T-helper 1 cell treated with Interleukin-12 subunit alpha and Interleukin-12 subunit beta and Interleukin-4 antibody, amounts not matched to agents 30 ng/mL and 1 ng/mL, for 36 hours (primary cell): ENCODE results near the gene TMEM11. TPM values are rescaled to one million over a fixed set of nuclear protein-coding genes. Genes with fewer than 3 reads are reported as not detected.

Source experiments
- intact Hi-C: fragments of 100-400 bp; cut with micrococcal nuclease; formaldehyde crosslinking; loops from one replicate; pipeline ENCODE4 v1.15.1; 2024
- total RNA-seq: library from RNA; stranded (reverse); gene quantifications from 2 replicates; pipeline ENCODE4 v1.2.3, GENCODE V29; 2022

Gene TMEM11
- total RNA-seq, 1 donor from 2014 or later = 21.4 TPM

DNA sequence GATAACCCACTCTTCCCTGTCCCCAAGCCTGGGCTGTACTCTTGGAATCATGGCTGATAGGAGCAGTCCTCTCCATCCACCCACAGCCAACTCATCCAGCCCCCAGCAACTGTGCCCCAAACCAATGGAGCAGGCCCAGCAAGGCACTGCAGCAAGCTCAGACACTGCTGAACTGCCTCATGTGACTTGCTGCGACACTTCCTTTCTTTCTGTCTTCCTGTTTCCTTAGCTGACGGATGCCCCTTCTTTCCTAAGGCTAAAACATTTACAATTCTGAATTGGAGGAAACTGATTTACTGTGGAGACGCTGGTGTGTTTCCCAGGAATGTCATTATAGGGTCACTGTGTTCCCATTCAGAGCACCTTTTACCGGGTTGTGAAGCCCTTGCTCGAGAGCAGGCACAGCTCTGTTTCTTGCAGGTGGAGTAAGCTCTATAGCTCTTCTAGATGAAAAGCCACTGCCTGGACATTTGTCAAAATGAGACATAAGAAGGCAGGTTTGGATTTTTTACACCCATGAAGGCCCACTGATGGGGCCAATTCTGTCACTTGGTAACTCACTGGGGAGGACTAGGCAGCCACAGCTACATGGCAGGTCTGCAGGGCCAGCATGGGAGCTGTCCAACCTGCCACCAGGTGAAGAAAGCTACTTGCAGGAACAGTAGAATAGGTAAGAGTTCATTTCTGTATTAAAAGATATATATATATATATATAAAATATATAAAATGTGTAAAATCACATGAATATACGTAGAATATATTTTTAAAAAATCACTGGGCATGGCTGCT, 27.4 kb downstream of the TMEM11 start:
- intact Hi-C loops = no loop called here

GRCh38 chr17:21185061-21185460, 28.9 kb downstream of the TMEM11 start:
- intact Hi-C loops = no loop called here

DNA sequence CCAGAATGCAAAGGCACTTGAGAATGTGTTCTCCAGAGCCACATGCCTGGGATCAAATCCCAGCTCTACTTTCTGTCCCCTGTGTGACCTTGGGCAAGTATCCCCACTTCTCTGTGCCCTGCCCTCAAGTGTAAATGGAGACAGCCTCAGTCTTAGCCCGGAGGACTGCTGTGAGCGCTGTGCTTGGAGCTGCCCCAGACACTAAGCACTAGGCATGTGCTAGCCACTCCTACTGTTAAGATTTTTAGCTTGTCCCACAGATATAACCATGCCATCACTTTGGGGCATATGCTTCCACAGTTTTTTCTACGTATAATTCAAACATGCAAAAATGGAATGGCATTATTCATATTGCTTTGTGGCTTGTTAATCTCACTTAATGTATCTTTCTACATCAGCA, 29.4 kb downstream of the TMEM11 start:
- intact Hi-C loops = no loop called here

DNA sequence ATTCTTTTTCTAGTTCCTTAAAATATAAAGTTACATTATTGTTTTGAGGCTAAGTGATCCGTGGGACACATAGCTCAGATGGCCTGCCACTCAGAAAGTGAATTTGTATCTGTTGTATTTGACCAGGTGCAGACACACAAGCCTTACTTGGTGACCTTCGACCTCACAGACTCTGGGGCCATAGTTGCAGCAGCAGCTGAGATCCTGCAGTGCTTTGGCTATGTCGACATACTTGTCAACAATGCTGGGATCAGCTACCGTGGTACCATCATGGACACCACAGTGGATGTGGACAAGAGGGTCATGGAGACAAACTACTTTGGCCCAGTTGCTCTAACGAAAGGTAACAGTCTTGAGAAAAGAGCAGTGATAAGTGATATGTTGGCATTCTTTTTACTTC, 30.5 kb downstream of the TMEM11 start:
- intact Hi-C loops = no loop called here

GRCh38 chr17:21177854-21178600, 35.9 kb downstream of the TMEM11 start:
- intact Hi-C loops = no loop called here

DNA sequence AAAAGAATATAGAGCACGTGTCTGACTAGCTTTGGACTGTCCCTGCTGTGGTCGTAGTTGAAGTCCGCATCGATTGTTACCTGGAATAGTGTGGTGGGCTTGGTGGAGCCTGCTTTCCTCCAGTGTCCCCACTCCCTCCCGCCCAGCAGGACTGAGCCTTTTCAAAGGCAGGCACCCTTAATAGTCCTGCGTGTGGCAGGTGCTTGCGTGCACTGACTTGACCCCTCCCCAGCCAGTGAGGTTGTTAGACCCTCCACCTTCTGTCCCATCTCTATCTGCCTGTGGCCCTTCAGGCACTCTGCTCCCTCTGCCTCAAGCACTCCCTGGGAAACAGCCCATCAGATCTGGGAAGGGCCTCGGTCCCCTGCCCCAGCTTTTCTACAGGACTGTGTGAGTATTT, 36.6 kb downstream of the TMEM11 start:
- intact Hi-C loops = no loop called here

- intact Hi-C loops = no loop called here
Measured at GRCh38 chr17:21176773-21177395, 37.1 kb downstream of the TMEM11 start.

GRCh38 chr17:21174713-21175112, 39.2 kb downstream of the TMEM11 start:
- intact Hi-C loops = no loop called here

DNA sequence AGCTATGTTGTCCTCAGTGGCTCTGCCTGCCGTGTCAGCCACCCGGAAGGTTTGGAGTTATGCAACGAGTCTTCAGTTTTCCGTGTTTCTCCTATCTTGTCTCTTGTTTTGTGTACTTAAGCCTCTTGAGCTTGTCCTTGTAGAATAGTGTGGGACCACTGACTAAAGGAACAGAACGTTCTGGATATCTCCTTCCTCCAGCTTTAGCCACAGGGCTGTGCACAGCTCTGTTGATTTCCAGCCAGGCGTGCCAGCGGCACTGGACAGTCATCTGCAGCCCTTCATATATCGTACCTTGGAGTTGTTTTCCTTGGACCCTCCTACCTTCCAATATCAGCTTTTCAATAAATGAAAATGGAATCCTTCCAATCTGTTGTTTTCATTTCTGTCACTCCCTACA, 39.8 kb downstream of the TMEM11 start:
- intact Hi-C loops = no loop called here

DNA sequence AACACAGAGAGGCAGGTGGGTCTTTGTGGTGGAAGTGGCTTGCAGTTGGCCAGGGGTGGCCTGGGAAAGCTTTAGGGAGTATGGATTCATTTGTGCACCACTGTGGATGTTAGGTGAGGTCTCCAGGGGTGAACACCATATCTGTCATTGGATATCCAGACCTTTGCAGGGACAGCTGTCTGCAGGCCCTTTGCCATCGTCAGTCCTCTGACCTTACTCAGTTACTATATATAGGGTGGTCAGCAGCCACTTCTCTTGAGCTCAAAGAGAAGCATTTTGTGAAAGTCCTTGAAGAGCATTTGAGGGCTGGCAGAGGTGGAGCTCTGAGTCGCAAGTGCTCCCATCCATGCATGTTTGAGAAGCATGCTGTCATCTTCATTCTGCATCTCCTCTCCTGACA, 40.4 kb downstream of the TMEM11 start:
- intact Hi-C loops = no loop called here

DNA sequence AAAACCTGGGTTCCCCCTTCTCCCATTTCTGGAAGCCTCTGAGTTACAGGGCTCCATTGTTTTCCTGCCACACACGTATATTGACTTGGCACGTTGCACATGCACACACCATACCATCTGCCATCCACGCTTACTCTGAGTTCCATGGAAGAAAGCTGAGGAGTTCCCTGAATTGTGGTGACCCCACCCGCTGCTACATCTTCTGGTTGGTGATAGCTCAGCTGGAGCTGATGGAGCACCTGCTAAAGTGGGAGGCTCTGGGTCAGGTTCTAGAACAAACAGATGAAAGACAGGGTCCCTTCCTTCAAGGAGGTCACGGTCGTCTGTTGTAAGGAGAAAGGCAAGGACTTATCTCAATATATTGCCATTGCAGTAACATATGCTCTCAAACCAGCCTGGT, 41.1 kb downstream of the TMEM11 start:
- intact Hi-C loops = no loop called here

DNA sequence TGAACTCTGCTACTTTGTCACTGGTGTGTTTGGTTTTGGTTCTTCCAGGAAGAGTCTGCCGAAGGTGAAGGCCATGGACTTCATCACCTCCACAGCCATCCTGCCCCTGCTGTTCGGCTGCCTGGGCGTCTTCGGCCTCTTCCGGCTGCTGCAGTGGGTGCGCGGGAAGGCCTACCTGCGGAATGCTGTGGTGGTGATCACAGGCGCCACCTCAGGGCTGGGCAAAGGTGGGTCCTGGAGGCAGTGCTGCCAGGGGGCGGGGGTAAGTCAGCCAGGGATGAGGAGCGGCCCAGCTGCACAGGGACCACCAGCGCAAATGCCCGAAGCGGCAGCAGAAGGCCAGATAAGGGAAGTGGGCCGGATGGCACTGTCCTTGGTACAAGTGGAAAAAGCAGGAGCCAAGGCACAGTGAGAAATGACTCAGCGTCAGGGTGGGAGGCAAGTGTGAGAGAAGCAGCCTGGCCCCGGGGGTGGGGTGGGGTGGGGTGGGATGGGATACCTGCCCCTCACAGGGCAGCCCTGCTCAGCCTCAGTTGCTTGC, 41.9 kb downstream of the TMEM11 start:
- intact Hi-C loops = no loop called here

DNA sequence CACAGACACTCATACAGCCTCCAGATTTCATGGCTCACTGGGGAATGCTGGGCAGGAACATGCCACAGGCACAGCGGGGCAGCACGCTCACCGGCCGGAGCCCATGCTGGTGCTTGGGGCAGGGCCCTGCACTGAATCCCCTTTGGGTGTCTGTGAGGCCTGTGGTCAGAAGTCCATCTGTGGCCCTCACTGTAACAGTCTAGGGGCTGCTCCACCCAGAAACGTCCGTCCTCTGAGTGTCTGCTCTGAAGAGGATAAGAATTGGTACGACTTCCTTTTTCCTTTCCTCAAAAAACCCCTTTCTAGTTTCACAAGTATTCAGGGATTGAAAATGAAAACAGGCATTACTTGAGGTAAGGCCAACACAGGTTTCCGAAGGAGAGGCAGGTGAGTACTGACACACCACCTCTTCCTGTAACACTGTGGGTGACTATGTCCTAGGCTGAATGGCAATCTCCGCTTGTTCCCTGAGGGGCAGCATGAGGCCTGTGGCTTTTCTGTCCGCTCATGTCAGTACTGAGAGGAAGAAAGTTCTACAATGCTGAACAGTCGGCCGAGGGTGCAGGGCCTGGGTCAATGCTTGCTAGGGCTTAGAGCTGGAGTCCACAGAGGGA, 42.5 kb downstream of the TMEM11 start:
- intact Hi-C loops = no loop called here

GRCh38 chr17:21170809-21171208, 43.2 kb downstream of the TMEM11 start:
- intact Hi-C loops = no loop called here

- intact Hi-C loops = no loop called here
Measured at GRCh38 chr17:21169496-21169895, 44.5 kb downstream of the TMEM11 start.

DNA sequence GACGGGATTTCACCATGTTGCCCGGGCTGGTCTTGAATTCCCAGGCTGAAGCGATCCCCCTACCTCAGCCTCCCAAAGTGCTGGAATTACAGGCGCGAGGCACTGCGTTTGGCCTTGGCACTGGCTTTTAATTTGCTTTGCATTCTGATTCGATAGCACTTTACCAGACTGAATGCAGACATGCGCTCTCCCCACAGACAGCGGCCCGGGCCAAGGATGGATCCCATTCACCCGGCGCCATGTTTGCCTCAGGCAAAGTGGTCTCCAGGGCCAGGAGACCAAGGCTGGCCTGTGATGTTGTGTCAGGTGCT, 45.5 kb downstream of the TMEM11 start:
- intact Hi-C loops = no loop called here

DNA sequence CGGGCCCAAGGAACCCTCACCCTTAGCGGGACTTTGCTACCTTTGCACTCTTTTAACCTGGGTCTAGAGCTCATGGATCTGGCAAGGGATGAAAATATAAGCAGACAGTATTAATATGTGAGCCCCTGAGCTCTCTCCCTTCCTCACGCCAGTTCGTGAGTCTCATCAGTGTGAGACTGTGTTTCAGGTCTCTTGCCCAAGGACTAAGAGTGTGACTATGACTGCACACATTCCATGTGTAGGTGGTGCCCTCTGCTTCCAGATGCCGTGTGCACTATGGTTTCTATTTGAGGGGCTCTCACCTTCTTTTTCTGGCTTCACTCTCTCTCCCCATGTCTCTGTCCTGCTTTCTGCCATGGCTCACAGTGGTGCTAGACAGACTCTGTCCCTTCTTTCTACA, 46.7 kb downstream of the TMEM11 start:
- intact Hi-C loops = no loop called here

- intact Hi-C loops = no loop called here
Measured at GRCh38 chr17:21166595-21167210, 47.3 kb downstream of the TMEM11 start.

GRCh38 chr17:21165922-21166594, 47.9 kb downstream of the TMEM11 start:
- intact Hi-C loops = no loop called here

- intact Hi-C loops = no loop called here
Measured at GRCh38 chr17:21164620-21165019, 49.3 kb downstream of the TMEM11 start.

GRCh38 chr17:21164216-21164615, 49.7 kb downstream of the TMEM11 start:
- intact Hi-C loops = no loop called here
